ENCODE measurements around the gene MED8. TPM values are rescaled to one million over a fixed set of nuclear protein-coding genes. Genes with fewer than 3 reads are reported as not detected.

The MED8 gene
- total RNA-seq, 1 experiment from 2014 or later = 54.8 TPM

GRCh38 chr1:43338001-43338400 lies 51.6 kb downstream of the MED8 start:
- Histone ChIP-seq H3K4me1 (replicated peaks; ENCODE audit: insufficient read depth) (peaks cover 7% of the 10 kb centered on the region), H3K36me3 (ENCODE audit: low read depth) (no peaks in the 10 kb centered on the region), H3K4me3 (no peak overlapping the region), H3K9me2 (ENCODE audit: insufficient read depth) (no peaks in the 10 kb centered on the region), H3K27me3 (ENCODE audit: insufficient read depth, low read depth) (no peaks in the 10 kb centered on the region), H3K27ac (no peak overlapping the region), H4K20me1 (ENCODE audit: insufficient read depth) (no peaks in the 10 kb centered on the region), H3K4me2 (no peak overlapping the region), H3K9me3 (ENCODE audit: insufficient read depth, low read depth) (no peaks in the 10 kb centered on the region), H3K79me2 (ENCODE audit: low read depth) (no peaks in the 10 kb centered on the region), H3F3A (ENCODE audit: insufficient read depth, low read depth) (peaks cover 5% of the 10 kb centered on the region), H2AFZ (no peak overlapping the region)
- DNase-seq = no peak
- no TSS peak for BruUV-seq (replicated peaks)
- intact Hi-C loops (cut with micrococcal nuclease; ENCODE audit: unreplicated experiment) = no loop called here
- no peak for TF ChIP-seq EZH2 (IDR thresholded peaks at IDR 0.05; ENCODE audit: low read depth)
- TF ChIP-seq, protein P1, sequence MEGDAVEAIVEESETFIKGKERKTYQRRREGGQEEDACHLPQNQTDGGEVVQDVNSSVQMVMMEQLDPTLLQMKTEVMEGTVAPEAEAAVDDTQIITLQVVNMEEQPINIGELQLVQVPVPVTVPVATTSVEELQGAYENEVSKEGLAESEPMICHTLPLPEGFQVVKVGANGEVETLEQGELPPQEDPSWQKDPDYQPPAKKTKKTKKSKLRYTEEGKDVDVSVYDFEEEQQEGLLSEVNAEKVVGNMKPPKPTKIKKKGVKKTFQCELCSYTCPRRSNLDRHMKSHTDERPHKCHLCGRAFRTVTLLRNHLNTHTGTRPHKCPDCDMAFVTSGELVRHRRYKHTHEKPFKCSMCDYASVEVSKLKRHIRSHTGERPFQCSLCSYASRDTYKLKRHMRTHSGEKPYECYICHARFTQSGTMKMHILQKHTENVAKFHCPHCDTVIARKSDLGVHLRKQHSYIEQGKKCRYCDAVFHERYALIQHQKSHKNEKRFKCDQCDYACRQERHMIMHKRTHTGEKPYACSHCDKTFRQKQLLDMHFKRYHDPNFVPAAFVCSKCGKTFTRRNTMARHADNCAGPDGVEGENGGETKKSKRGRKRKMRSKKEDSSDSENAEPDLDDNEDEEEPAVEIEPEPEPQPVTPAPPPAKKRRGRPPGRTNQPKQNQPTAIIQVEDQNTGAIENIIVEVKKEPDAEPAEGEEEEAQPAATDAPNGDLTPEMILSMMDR (conservative IDR thresholded peaks at IDR 0.05) = no peak
- ChIA-PET CTCF (interaction anchor here (0.7 kb wide), 1 partner anchor 20 kb away, joined by 5 read pairs; no protein-coding TSS in a partner anchor), POLR2A (ENCODE audit: unreplicated experiment) (no interaction called here)

GRCh38 chr1:43337588-43337987 lies 52.0 kb downstream of the MED8 start, which contains the start of gene MPL:
TSS of gene MPL (plus strand) at chr1:43337818. CDS start at chr1:43337849, 31 bp downstream.
- Histone ChIP-seq H3K4me1 (replicated peaks; ENCODE audit: insufficient read depth) (peaks cover 3% of the 10 kb centered on the region; the same call in 1 of the 2 replicates), H3K9me3 (ENCODE audit: insufficient read depth, low read depth) (no peaks in the 10 kb centered on the region), H3K4me3 (no peak within 1 kb of the TSS), H2AFZ (no peak within 1 kb of the TSS), H3K27ac (no peak within 1 kb of the TSS), H3K36me3 (ENCODE audit: low read depth) (no peaks in the 10 kb centered on the region), H4K20me1 (ENCODE audit: insufficient read depth) (no peaks in the 10 kb centered on the region), H3K27me3 (ENCODE audit: insufficient read depth, low read depth) (no peaks in the 10 kb centered on the region), H3K4me2 (no peak within 1 kb of the TSS), H3F3A (ENCODE audit: insufficient read depth, low read depth) (peaks cover 1% of the 10 kb centered on the region; the same call in 1 of the 2 replicates), H3K79me2 (ENCODE audit: low read depth) (no peaks in the 10 kb centered on the region), H3K9me2 (ENCODE audit: insufficient read depth) (no peaks in the 10 kb centered on the region)
- intact Hi-C loops (cut with micrococcal nuclease; ENCODE audit: unreplicated experiment) = no loop called here
- no peak for DNase-seq
- POLR2A ChIA-PET (ENCODE audit: unreplicated experiment) = interaction anchor here (0.6 kb wide), 1 partner anchor 875 kb away, joined by 3 read pairs; the partner anchor contains the start of gene CCDC30
- TF ChIP-seq, protein P1 (conservative IDR thresholded peaks at IDR 0.05) = no peak
- no peak for TF ChIP-seq EZH2 (IDR thresholded peaks at IDR 0.05; ENCODE audit: low read depth)
- no TSS peak for BruUV-seq (replicated peaks)
- CTCF ChIA-PET = interaction anchor here (0.7 kb wide), 1 partner anchor 20 kb away, joined by 5 read pairs; no protein-coding TSS in a partner anchor

DNA sequence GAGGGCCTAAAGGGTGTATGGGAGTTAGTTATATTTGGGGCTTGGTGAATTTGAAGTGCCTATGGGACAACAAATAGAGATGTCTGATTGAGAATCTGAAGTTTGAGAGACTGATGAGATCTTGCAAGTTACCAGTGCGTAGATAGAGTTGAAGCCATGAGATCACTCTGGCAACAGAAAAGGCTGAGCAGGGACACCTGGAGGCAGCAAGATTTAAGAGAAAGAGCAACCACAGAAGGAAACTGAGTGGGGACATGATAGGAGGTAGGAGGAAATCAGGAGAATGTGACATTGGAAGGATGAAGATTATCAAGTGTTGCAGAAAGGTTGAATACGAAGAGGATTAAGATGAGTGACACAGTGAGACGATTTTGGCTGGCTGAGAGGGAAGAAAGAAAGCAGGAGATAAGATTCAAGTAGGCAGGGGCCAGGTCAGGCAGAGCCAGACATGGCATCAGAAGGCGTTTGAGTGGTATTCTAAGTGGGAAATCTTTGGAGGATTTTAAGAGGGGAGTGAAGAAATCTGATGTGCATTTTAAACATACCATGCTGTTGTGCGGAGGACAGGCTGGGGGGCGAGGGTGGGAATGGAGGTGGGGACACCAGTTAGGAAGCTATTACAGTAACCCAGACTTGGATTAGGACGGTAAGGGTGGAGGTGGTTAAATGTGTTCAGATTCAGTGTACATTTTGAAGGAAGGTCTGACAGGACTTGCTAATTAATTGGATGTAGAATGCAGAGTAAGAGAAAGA lies 55.0 kb downstream of the MED8 start:
- no peak for TF ChIP-seq EZH2 (IDR thresholded peaks at IDR 0.05; ENCODE audit: low read depth)
- TF ChIP-seq, protein P1 (conservative IDR thresholded peaks at IDR 0.05) = no peak
- no peak overlapping the region for H3K4me2 ChIP-seq
- H4K20me1 ChIP-seq (ENCODE audit: insufficient read depth) = no peaks in the 10 kb centered on the region
- no peaks in the 10 kb centered on the region for H3K36me3 ChIP-seq (ENCODE audit: low read depth)
- intact Hi-C loops (cut with micrococcal nuclease; ENCODE audit: unreplicated experiment) = no loop called here
- no peaks in the 10 kb centered on the region for H3K27me3 ChIP-seq (ENCODE audit: insufficient read depth, low read depth)
- no peaks in the 10 kb centered on the region for H3K9me3 ChIP-seq (ENCODE audit: insufficient read depth, low read depth)
- no peak for DNase-seq
- BruUV-seq (replicated peaks) = no TSS peak
- H3K4me1 ChIP-seq (replicated peaks; ENCODE audit: insufficient read depth) = peaks cover 13% of the 10 kb centered on the region
- no peaks in the 10 kb centered on the region for H3K79me2 ChIP-seq (ENCODE audit: low read depth)
- no peaks in the 10 kb centered on the region for H3F3A ChIP-seq (ENCODE audit: insufficient read depth, low read depth)
- H3K27ac ChIP-seq = no peak overlapping the region
- CTCF ChIA-PET = no interaction called here
- no peaks in the 10 kb centered on the region for H3K9me2 ChIP-seq (ENCODE audit: insufficient read depth)
- POLR2A ChIA-PET (ENCODE audit: unreplicated experiment) = no interaction called here
- H3K4me3 ChIP-seq = no peak overlapping the region
- no peak overlapping the region for H2AFZ ChIP-seq

Small RNA genes lying within 50 kb of the gene (microRNA-seq; reads per million reads assigned to microRNA genes)
- gene MIR6734 (ENCODE audit: borderline number of aligned reads, borderline replicate concordance) = 4.7 reads per million

Other genes with a start within 250 kb of the MED8 start
- 151 and 153 TPM in 2 replicates for gene EBNA1BP2, start 217.5 kb downstream of the MED8 start, total RNA-seq (2021)
- gene CFAP57, start 217.5 kb downstream of the MED8 start, total RNA-seq (2021) = 1.6 and 1.7 TPM in 2 replicates
- 55.6 and 58.0 TPM in 2 replicates for gene TMEM125, start 119.8 kb downstream of the MED8 start, total RNA-seq (2021)
- gene C1orf210, start 104.2 kb downstream of the MED8 start, total RNA-seq (2021) = 23.3 and 29.3 TPM in 2 replicates
- not detected in 2 replicates for gene TIE1, start 88.8 kb downstream of the MED8 start, total RNA-seq (2021)
- 0.76 and 1.6 TPM in 2 replicates for gene MPL, start 52.0 kb downstream of the MED8 start, total RNA-seq (2021)
- 180 and 229 TPM in 2 replicates for gene CDC20, start 30.8 kb downstream of the MED8 start, total RNA-seq (2021)
- gene ELOVL1, start 21.8 kb downstream of the MED8 start, total RNA-seq (2021) = 131 TPM in 2 replicates
- gene SZT2, start 99 bp upstream of the MED8 start, total RNA-seq (2021) = 71.6 and 76.1 TPM in 2 replicates
- 43.5 and 46.6 TPM in 2 replicates for gene HYI, start 64.1 kb upstream of the MED8 start, total RNA-seq (2021)
- 359 and 439 TPM in 2 replicates for gene PTPRF, start 141.1 kb upstream of the MED8 start, total RNA-seq (2021)